T-helper 2 cell treated with Interferon-gamma antibody and Interleukin-4, amounts not matched to agents 100 ng/mL and 5 ng/mL, for 36 hours (primary cell): Measurements from ENCODE around the gene POU2AF1. TPM values are rescaled to one million over a fixed set of nuclear protein-coding genes. Genes with fewer than 3 reads are reported as not detected.

Source experiments
- intact Hi-C: fragments of 100-400 bp; cut with micrococcal nuclease; formaldehyde crosslinking; loops from one replicate; pipeline ENCODE4 v1.15.1; 2023
- total RNA-seq: library from RNA; stranded (reverse); gene quantifications from 2 replicates; pipeline ENCODE4 v1.2.3, GENCODE V29; 2022

Gene POU2AF1
- total RNA-seq, 1 donor from 2014 or later: 3.3 TPM

- intact Hi-C loops: no loop called here
Measured at GRCh38 chr11:111362887-111363411, 16.1 kb downstream of the POU2AF1 start.

- intact Hi-C loops: no loop called here
Measured at GRCh38 chr11:111361874-111362273, 17.2 kb downstream of the POU2AF1 start.

GRCh38 chr11:111361052-111361801, 17.8 kb downstream of the POU2AF1 start:
- intact Hi-C loops: no loop called here

GRCh38 chr11:111360150-111361043, 18.7 kb downstream of the POU2AF1 start:
- intact Hi-C loops: no loop called here

- intact Hi-C loops: no loop called here
Measured at GRCh38 chr11:111359223-111360149, 19.6 kb downstream of the POU2AF1 start.

- intact Hi-C loops: no loop called here
Measured at GRCh38 chr11:111358038-111359001, 20.8 kb downstream of the POU2AF1 start.

- intact Hi-C loops: no loop called here
Measured at GRCh38 chr11:111357150-111358037, 21.7 kb downstream of the POU2AF1 start.

- intact Hi-C loops: no loop called here
Measured at GRCh38 chr11:111356660-111357048, 22.4 kb downstream of the POU2AF1 start.

GRCh38 chr11:111355956-111356659, 23.0 kb downstream of the POU2AF1 start:
- intact Hi-C loops: no loop called here

- intact Hi-C loops: no loop called here
Measured at GRCh38 chr11:111355101-111355500, 24.0 kb downstream of the POU2AF1 start.

GRCh38 chr11:111354601-111354891, 24.5 kb downstream of the POU2AF1 start:
- intact Hi-C loops: no loop called here

- intact Hi-C loops: no loop called here
Measured at GRCh38 chr11:111353776-111354600, 25.1 kb downstream of the POU2AF1 start.

- intact Hi-C loops: no loop called here
Measured at GRCh38 chr11:111352935-111353710, 26.0 kb downstream of the POU2AF1 start.

- intact Hi-C loops: no loop called here
Measured at GRCh38 chr11:111352231-111352746, 26.8 kb downstream of the POU2AF1 start.

GRCh38 chr11:111351374-111352055, 27.6 kb downstream of the POU2AF1 start:
- intact Hi-C loops: no loop called here

- intact Hi-C loops: no loop called here
Measured at GRCh38 chr11:111350811-111351210, 28.3 kb downstream of the POU2AF1 start.
